H9 (cell line): ENCODE measurements around the gene PRKCA. TPM values are rescaled to one million over a fixed set of nuclear protein-coding genes. Genes with fewer than 3 reads are reported as not detected.

ENCODE experiments used
- DNase-seq: peaks from one replicate; pipeline ENCODE4 v3.0.0-alpha.2; 2017
- H2AFZ ChIP-seq: one replicate; pipeline ENCODE4 v1.6.1; 2013; ENCODE audit warnings: mild to moderate bottlenecking, low read length, control low read depth, moderate library complexity
- H2AK5ac ChIP-seq: 2 replicates; pipeline ENCODE4 v1.6.1; 2013; ENCODE audit warnings: low read length, control low read depth, mixed read lengths; ENCODE audit not compliant: insufficient read length
- H2BK120ac ChIP-seq: one replicate; pipeline ENCODE4 v1.6.1; 2013; ENCODE audit warnings: low read depth, mild to moderate bottlenecking, low read length, control low read depth, inconsistent platforms; ENCODE audit not compliant: poor library complexity, severe bottlenecking
- H2BK12ac ChIP-seq: 2 replicates; pipeline ENCODE4 v1.6.1; 2013; ENCODE audit warnings: low read length, control low read depth, mixed read lengths, low read depth; ENCODE audit not compliant: insufficient read length
- H2BK15ac ChIP-seq: 2 replicates; pipeline ENCODE4 v1.6.1; 2013; ENCODE audit warnings: low read depth, low read length, control low read depth
- H2BK20ac ChIP-seq: one replicate; pipeline ENCODE4 v1.6.1; 2013; ENCODE audit warnings: low read depth, mild to moderate bottlenecking, low read length, control low read depth, inconsistent platforms; ENCODE audit not compliant: poor library complexity, severe bottlenecking
- H2BK5ac ChIP-seq: 2 replicates; pipeline ENCODE4 v1.6.1; 2013; ENCODE audit warnings: low read length, control low read depth, mixed read lengths; ENCODE audit not compliant: insufficient read length
- H3K14ac ChIP-seq: 2 replicates; pipeline ENCODE4 v1.6.1; 2013; ENCODE audit warnings: low read length, control low read depth; ENCODE audit not compliant: insufficient read depth
- H3K18ac ChIP-seq: 2 replicates; pipeline ENCODE4 v1.6.1; 2013; ENCODE audit warnings: low read depth, mild to moderate bottlenecking, mixed read lengths, low read length, control low read depth; ENCODE audit not compliant: insufficient read length
- H3K23ac ChIP-seq: 2 replicates; pipeline ENCODE4 v1.6.1; 2013; ENCODE audit warnings: low read length, control low read depth, mixed read lengths, low read depth; ENCODE audit not compliant: insufficient read length
- H3K23me2 ChIP-seq: 2 replicates; pipeline ENCODE4 v1.6.1; 2013; ENCODE audit warnings: low read depth, mild to moderate bottlenecking, mixed read lengths, low read length, control low read depth; ENCODE audit not compliant: insufficient read length, poor library complexity, severe bottlenecking
- H3K27ac ChIP-seq: 2 replicates; pipeline ENCODE4 v1.5.1; 2013; ENCODE audit warnings: low read length, control low read depth, mixed read lengths, low read depth; ENCODE audit not compliant: insufficient read length
- H3K27me3 ChIP-seq: 2 replicates; pipeline ENCODE4 v1.6.1; 2013; ENCODE audit warnings: low read length, control low read depth, inconsistent platforms; ENCODE audit not compliant: insufficient read depth
- H3K4ac ChIP-seq: 2 replicates; pipeline ENCODE4 v1.6.1; 2013; ENCODE audit warnings: low read depth, mild to moderate bottlenecking, control low read depth, inconsistent platforms, low read length, moderate library complexity
- H3K4me1 ChIP-seq: 2 replicates; pipeline ENCODE4 v1.6.1; 2013; ENCODE audit warnings: low read length, control low read depth, inconsistent platforms; ENCODE audit not compliant: insufficient read depth
- H3K4me2 ChIP-seq: 2 replicates; pipeline ENCODE4 v1.6.1; 2013; ENCODE audit warnings: low read length, control low read depth, mixed read lengths; ENCODE audit not compliant: insufficient read length, insufficient read depth
- H3K56ac ChIP-seq: 2 replicates; pipeline ENCODE4 v1.6.1; 2013; ENCODE audit warnings: low read depth, mild to moderate bottlenecking, mixed read lengths, low read length, control low read depth; ENCODE audit not compliant: insufficient read length
- H3K79me1 ChIP-seq: 2 replicates; pipeline ENCODE4 v1.6.1; 2013; ENCODE audit warnings: low read depth, mild to moderate bottlenecking, moderate library complexity, low read length, control low read depth, inconsistent platforms; ENCODE audit not compliant: insufficient read depth, poor library complexity, severe bottlenecking
- H3K79me2 ChIP-seq: 2 replicates; pipeline ENCODE4 v1.6.1; 2013; ENCODE audit warnings: low read length, control low read depth, inconsistent platforms; ENCODE audit not compliant: insufficient read depth
- H3K9ac ChIP-seq: 2 replicates; pipeline ENCODE4 v1.6.1; 2013; ENCODE audit warnings: low read length, control low read depth, mixed read lengths; ENCODE audit not compliant: insufficient read length; ENCODE audit errors: extremely low read depth
- H3K9me3 ChIP-seq: one replicate; pipeline ENCODE4 v1.6.1; 2013; ENCODE audit warnings: low read depth, low read length, inconsistent platforms; ENCODE audit not compliant: control insufficient read depth
- H3T11ph ChIP-seq: one replicate; pipeline ENCODE4 v1.6.1; 2013; ENCODE audit warnings: mild to moderate bottlenecking, low read length, control low read depth, inconsistent platforms
- H4K20me1 ChIP-seq: one replicate; pipeline ENCODE4 v1.6.1; 2013; ENCODE audit not compliant: control insufficient read depth, insufficient read length, insufficient read depth
- H4K5ac ChIP-seq: 2 replicates; pipeline ENCODE4 v1.6.1; 2013; ENCODE audit warnings: low read depth, mild to moderate bottlenecking, mixed read lengths, low read length, control low read depth; ENCODE audit not compliant: insufficient read length
- H4K8ac ChIP-seq: replicated peaks from 2 replicates; pipeline ENCODE4 v1.6.1; 2013; ENCODE audit warnings: low read length, control low read depth, mixed read lengths, low read depth; ENCODE audit not compliant: insufficient read length
- H4K91ac ChIP-seq: 2 replicates; pipeline ENCODE4 v1.6.1; 2013; ENCODE audit warnings: low read depth, mild to moderate bottlenecking, moderate library complexity, mixed read lengths, low read length, control low read depth; ENCODE audit not compliant: insufficient read length
- H3K27ac Mint-ChIP-seq, 3 experiments: 2 replicates in 2 of 3; 3 replicates in 1 of 3; pipeline ENCODE4 v1.8.0; 2020 to 2021; ENCODE audit warnings: mixed read lengths in 3 of 3, mild to moderate bottlenecking in 1 of 3, moderate library complexity in 1 of 3
- H3K27me3 Mint-ChIP-seq: 2 replicates; pipeline ENCODE4 v1.8.0; 2021; ENCODE audit warnings: low read depth, mild to moderate bottlenecking, moderate library complexity, mixed read lengths
- H3K36me3 Mint-ChIP-seq, 3 experiments: 2 replicates in 2 of 3; 3 replicates in 1 of 3; pipeline ENCODE4 v1.8.0; 2020 to 2021; ENCODE audit warnings: low read depth in 3 of 3, mixed read lengths in 3 of 3; ENCODE audit not compliant: insufficient read depth in 1 of 3
- H3K4me1 Mint-ChIP-seq, 2 experiments: 2 replicates each; pipeline ENCODE4 v1.8.0; 2020; ENCODE audit warnings: mixed read lengths in 2 of 2
- H3K4me3 Mint-ChIP-seq, 2 experiments: 2 replicates in 1 of 2; 3 replicates in 1 of 2; pipeline ENCODE4 v1.8.0; 2020 to 2021; ENCODE audit warnings: mild to moderate bottlenecking in 2 of 2, mixed read lengths in 2 of 2, moderate library complexity in 1 of 2
- H3K9me3 Mint-ChIP-seq, 2 experiments: 2 replicates in 1 of 2; 3 replicates in 1 of 2; pipeline ENCODE4 v1.8.0; 2020; ENCODE audit warnings: mild to moderate bottlenecking in 2 of 2, mixed read lengths in 2 of 2, moderate library complexity in 1 of 2
- CTCF ChIP-seq: fragments of 200-600 bp; sonication (generic); conservative IDR thresholded peaks from 3 replicates; pipeline ENCODE4 v1.8.0; 2021; ENCODE audit warnings: antibody characterized with exemption, mild to moderate bottlenecking
- WGBS: extraction: QIAGEN DNeasy Blood & Tissue Kit; methylation state at CpG from one replicate; pipeline ENCODE4 v1.1.7; 2013; ENCODE audit warnings: missing lambda C conversion rate, low lambda C conversion rate, mixed read lengths; ENCODE audit not compliant: insufficient read length; ENCODE audit errors: extremely low coverage; 5-methylcytosine and 5-hydroxymethylcytosine counted together
- total RNA-seq: library from RNA; stranded (reverse); gene quantifications from 2 replicates; pipeline ENCODE4 v1.2.1, GENCODE V29; 2021

PRKCA gene
- total RNA-seq, 1 experiment from 2014 or later, result 10.5 TPM

GRCh38 chr17:66645259-66645658 lies 342.8 kb downstream of the PRKCA start:
- Histone ChIP-seq H3T11ph (no peak overlapping the region), H2BK15ac (no peak overlapping the region), H4K5ac (no peak overlapping the region), H3K9me3 (no peaks in the 10 kb centered on the region), H3K4ac (no peak overlapping the region), H3K4me1 (peaks cover 2% of the 10 kb centered on the region; the same call in 1 of the 2 replicates), H3K14ac (no peak overlapping the region), H3K18ac (no peak overlapping the region), H3K23me2 (no peaks in the 10 kb centered on the region), H3K9ac (no peak overlapping the region), H3K4me2 (no peak overlapping the region), H4K20me1 (no peaks in the 10 kb centered on the region), H4K91ac (no peak overlapping the region), H2AFZ (no peak overlapping the region), H2BK12ac (no peak overlapping the region), H3K56ac (no peak overlapping the region), H3K23ac (no peak overlapping the region), H2AK5ac (no peak overlapping the region), H3K27ac (no peak overlapping the region), H3K27me3 (no peaks in the 10 kb centered on the region), H2BK120ac (no peak overlapping the region), H2BK5ac (no peak overlapping the region), H3K79me2 (no peaks in the 10 kb centered on the region), H4K8ac (no peak overlapping the region), H3K79me1 (no peaks in the 10 kb centered on the region), H2BK20ac (no peak overlapping the region)
- H3K36me3 Mint-ChIP-seq, result peaks cover 0 to 3% (median 0%) of the 10 kb centered on the region in 3 experiments; a peak in 4 of 7 replicates
- H3K27ac Mint-ChIP-seq, result no peak overlapping the region
- no peaks in the 10 kb centered on the region for H3K27me3 Mint-ChIP-seq
- no CpG with 5 or more reads among the region's 10 CpGs for WGBS
- peaks cover 14 to 22% of the 10 kb centered on the region in 2 experiments for H3K4me1 Mint-ChIP-seq
- no peak for TF ChIP-seq CTCF
- DNase-seq, result no peak
- H3K4me3 Mint-ChIP-seq, result no peak overlapping the region
- no peaks in the 10 kb centered on the region for H3K9me3 Mint-ChIP-seq
